GM19043 (cell line): ENCODE measurements around the gene FAT2.

ENCODE experiments used
- ATAC-seq: cut with Tn5 transposase; IDR thresholded peaks from one replicate; pipeline ENCODE4 v1.9.1; 2021; ENCODE audit warnings: low read depth; ENCODE audit not compliant: unreplicated experiment

The FAT2 gene

DNA sequence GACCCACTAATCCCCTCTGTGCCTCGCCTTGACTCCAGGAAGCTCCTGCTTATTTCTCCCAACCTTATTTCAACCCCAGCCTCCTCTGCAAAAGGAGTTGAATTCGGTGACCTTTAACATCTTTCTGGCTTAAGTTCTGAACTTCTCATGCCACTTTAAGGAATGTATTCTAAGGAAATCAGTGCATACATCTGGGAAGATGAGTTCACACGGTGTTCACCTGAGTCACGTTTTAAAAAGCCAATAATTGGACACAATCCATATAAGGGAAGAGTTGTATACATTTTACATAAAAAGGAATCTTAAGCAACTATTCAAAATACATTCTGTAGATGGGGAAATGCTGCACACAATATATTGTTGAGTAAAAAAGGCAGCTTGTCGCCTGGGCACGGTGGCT lies 33.2 kb downstream of the FAT2 start:
- no peak for ATAC-seq

DNA sequence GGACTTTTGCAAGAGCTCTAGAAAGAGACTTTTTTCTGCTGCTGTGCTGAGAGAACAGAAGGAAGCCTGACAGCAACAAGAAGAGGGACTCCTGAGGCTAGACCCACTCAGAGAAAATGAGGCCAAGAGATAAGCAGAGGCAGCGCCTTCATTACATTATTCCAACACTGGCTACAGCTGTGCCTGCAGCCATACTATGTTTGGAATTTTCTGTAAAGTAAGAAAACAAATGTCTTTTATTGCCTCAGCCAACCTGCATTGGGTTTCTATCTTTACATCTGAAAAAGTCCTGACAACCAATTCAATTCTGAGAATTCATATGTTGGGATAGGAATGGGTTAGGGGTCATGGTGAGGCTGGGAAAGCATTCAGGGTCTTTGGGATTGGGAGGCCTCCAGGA lies 33.7 kb downstream of the FAT2 start:
- ATAC-seq: no peak

DNA sequence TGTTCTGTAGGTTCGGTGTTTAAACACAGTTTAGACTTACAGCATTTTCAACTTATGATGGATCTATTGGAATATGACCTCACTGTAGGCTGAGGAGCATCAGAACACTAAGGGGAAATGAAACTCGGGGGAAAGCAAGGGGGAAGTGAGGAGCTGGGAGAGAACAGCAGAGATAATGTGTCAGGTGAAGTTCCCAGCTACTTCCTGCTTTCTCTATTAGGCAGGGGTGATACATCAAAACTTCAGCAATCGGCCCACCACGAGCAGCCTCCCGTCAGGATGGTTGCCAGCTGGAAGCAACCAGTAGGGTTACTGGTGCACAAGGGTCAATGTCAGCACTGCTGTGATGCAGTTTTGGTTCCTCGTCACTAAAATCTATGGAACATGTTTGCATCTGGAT lies 34.3 kb downstream of the FAT2 start:
- no peak for ATAC-seq

DNA sequence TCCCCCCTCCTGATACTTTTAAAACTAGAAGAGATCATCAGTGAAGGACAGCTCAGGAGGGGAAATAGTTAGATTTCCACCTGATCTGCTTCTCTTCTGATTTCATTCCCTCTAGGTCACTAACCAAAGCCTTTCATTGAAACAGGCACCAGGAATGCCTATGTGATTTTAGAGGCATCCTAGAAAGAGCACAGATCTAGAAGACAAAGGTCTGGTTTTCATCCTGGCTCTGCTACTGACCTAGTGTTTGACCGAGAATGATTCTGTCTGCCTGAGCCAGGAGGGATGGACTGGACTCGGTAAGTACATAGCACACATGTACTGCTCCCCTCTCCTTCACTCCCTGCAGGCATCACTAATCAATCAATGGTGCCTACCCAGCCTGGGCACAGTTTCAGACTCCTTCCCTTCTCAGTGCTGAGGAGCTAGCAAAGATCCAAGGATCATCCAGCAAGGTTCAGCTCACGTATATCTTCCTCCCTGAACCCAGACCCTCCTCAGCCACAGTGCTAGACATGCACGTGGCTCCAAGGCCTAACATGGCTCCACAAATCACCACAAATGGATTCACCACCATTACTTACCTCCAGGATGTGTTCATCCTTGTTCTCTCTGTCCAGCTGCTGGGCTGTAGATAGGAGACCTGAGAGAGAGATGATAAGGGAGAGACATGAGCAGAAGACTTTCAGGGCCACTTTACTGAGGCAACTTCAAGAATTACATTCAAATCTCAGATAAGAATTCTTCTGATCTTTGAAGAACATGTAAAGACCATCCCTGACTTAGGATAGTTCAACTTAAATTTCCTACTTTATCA lies 35.2 kb downstream of the FAT2 start:
- ATAC-seq: no peak

DNA sequence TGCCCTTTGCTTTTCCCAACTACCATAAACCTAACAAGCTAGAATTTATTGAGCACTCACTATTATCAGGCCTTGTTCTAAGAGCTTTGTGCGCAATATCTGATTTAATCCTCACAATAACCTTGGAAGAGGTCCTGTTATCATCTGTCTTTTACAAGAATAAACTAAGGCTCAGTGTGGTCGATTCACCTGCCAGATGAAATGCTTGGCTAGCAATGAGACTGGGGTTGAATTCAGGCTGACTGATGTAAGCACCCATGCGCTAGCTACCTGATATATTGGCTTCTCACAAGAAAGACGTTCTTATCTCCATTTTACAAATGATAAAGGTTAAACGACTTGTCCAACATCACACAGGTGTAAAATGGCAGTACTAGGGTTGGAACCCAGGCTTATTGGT lies 37.4 kb downstream of the FAT2 start:
- no peak for ATAC-seq

DNA sequence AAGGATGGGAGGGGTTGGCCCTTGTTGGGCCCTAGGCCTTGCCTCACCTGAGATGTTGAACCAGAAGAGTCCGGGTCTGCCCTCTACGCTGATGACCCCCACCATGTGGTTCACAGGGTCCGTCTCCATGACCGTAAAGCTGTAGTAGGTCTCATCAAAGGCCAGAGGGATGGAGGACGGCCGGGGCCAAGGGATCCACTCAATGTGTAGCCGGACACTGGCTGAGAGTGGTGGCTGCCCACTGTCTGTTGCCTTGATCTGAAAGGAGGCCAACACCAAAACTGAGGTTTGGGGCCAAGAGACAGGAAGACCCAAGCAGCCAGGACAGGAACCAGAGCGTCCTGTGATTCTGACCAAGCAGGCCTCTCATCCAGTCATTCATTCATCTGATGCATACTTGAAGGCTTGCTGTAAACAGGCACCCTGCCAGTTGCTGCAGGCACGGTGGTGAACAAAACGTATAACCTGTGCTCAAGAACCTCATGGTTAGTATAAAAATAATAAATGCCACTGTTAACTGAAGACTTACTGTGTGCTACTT lies 37.9 kb downstream of the FAT2 start:
- no peak for ATAC-seq

DNA sequence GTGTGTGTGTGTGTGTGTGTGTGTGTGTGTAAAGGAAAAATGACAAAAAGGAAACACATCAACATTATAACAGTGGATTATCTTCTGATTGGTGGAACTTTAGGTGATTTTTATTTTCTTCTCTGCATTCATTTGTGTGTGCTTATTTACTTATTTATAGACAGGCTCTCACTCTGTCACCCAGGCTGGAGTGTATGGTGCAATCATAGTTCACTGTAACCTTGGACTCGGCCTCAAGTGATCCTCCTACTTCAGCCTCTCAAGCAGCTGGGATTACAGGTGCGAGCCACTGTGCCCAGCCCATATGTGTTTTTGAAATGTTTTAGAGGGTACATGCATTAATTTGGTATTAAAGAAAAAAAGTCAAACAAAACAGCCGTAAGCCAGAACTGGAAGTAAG lies 39.1 kb downstream of the FAT2 start:
- no peak for ATAC-seq

DNA sequence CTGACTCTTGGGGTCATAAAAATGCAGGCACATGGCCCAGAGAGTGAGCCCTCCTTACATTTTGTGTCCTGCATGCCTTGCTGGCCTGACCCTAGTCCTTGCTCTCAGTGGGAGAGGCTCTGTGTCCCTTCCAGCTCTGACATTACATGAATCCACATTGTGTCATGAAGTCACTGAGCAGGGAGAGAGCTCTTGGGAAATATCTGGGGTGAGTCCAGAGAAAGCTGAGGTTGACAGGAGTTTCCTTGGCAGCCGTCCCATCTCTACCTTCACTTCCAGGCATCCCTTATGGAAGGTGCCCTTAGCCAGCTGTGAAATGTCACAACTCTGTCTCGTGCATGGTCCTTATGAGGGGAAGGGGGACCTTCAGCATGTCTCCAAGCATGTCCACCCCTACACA lies 41.0 kb downstream of the FAT2 start:
- ATAC-seq: no peak

DNA sequence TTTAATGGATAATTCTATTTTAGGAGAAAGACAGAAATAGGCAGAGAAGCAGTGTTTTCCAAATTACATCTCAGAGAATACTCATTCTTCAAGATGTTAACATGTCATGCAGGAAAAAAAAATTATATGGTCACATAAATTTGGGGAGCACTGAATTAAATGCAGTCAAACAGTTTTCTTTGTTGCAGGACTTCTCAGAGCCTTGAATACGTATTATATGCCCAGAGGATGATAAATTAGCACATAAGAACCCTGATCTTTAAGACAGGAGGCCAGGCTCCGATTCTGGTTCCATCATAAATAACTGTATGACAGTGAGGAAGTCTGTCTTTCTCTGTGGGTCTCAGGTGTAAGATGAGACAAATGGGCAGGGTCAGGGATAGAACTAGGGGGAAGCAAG lies 41.4 kb downstream of the FAT2 start:
- no peak for ATAC-seq

DNA sequence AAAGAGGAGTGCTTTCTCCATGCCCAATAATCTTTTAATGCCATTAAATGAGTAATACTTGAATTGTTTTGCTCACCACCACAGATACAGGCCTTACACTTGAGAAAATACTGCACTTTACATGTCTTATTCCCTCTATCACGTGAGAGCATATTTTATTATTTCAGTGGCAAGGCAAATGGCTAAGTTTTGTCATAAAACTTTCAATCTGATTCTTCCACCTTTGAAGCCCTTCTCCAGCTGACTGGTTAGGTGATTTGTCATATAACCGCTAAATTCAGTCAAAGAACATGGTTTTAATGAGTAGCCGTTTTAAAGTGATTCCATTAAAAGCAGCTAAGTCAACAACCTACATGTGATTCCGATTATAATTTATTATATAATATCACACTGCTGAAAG lies 43.8 kb downstream of the FAT2 start:
- ATAC-seq: no peak

DNA sequence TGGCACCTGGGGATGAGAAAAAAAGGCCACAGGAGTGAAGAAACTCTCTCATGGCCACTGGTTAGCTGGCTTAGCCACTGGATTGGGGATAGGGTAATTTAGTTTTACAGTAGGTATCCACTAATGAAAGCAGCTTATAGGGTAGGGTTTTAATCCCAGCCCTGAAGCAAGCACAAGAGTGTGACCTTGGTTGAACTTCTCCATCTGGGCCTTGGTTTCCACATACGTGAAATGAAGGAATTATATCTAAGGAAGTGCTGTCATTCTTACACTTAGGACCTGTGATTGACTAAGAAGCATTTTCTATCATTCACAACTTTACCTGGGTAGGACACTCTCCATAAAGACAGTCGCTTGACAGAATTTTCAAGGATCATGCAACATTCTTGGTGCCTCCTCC lies 49.6 kb downstream of the FAT2 start:
- ATAC-seq: no peak
